Measurements from ENCODE around the gene ASB10.

The ASB10 gene

DNA sequence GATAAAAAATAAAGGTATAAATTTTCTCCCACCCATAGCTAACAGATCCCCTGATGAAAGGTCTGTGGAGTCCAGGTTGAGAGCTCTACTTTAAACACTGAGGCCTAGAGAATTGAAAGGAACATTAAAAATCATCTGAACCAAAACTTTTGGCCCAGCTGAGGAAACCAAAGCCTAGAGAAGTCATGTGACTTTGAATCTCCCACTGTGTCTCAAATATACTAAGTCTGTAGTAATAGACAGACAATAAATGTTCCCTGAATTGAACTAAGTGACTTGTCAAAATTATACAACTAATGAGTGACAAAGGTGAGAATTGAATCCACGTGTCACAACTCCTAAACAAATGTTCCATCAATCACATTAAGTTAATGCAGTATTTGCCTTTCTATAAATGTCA lies 25.3 kb downstream of the ASB10 start:
- H3K36me3 ChIP-seq (ENCODE audit: control insufficient read depth, low read length): no peaks in the 10 kb centered on the region
- no peak for TF ChIP-seq CTCF (IDR thresholded peaks at IDR 0.05; ENCODE audit: low read depth, low read length, poor library complexity, severe bottlenecking)
- TF ChIP-seq EZH2phosphoT487 (IDR thresholded peaks at IDR 0.05; ENCODE audit: borderline replicate concordance, low read length): no peak
- H3F3A ChIP-seq (ENCODE audit: control insufficient read depth, insufficient read depth): no peaks in the 10 kb centered on the region
- no peak overlapping the region for H3K4me2 ChIP-seq (ENCODE audit: low read length)
- no peaks in the 10 kb centered on the region for H3K4me1 ChIP-seq (ENCODE audit: control insufficient read depth, low read length)
- H3K27ac ChIP-seq (ENCODE audit: low read depth, low read length): no peak overlapping the region
- H4K20me1 ChIP-seq (ENCODE audit: control insufficient read depth, insufficient read depth, low read depth, low read length): no peaks in the 10 kb centered on the region
- H3K9me2 ChIP-seq (replicated peaks; ENCODE audit: control insufficient read depth, low read length): no peaks in the 10 kb centered on the region
- H3K4me3 ChIP-seq (ENCODE audit: low read length): no peak overlapping the region
- H3K9me3 ChIP-seq (ENCODE audit: control insufficient read depth, insufficient read depth, low read length): no peaks in the 10 kb centered on the region
- H3K79me2 ChIP-seq (ENCODE audit: control insufficient read depth, low read length): no peaks in the 10 kb centered on the region
- H3K27me3 ChIP-seq (ENCODE audit: control insufficient read depth, low read length): peaks cover 62% of the 10 kb centered on the region

GRCh38 chr7:151157645-151158329 lies 29.3 kb downstream of the ASB10 start:
- H3K27me3 ChIP-seq (ENCODE audit: control insufficient read depth, low read length): peaks cover 48% of the 10 kb centered on the region
- H3K9me2 ChIP-seq (replicated peaks; ENCODE audit: control insufficient read depth, low read length): no peaks in the 10 kb centered on the region
- no peaks in the 10 kb centered on the region for H3K79me2 ChIP-seq (ENCODE audit: control insufficient read depth, low read length)
- H3K9me3 ChIP-seq (ENCODE audit: control insufficient read depth, insufficient read depth, low read length): no peaks in the 10 kb centered on the region
- H3K4me1 ChIP-seq (ENCODE audit: control insufficient read depth, low read length): no peaks in the 10 kb centered on the region
- no peaks in the 10 kb centered on the region for H3K36me3 ChIP-seq (ENCODE audit: control insufficient read depth, low read length)
- H3K27ac ChIP-seq (ENCODE audit: low read depth, low read length): no peak overlapping the region
- no peak for TF ChIP-seq EZH2phosphoT487 (IDR thresholded peaks at IDR 0.05; ENCODE audit: borderline replicate concordance, low read length)
- no peak for TF ChIP-seq CTCF (IDR thresholded peaks at IDR 0.05; ENCODE audit: low read depth, low read length, poor library complexity, severe bottlenecking)
- no peak overlapping the region for H3K4me3 ChIP-seq (ENCODE audit: low read length)
- no peaks in the 10 kb centered on the region for H4K20me1 ChIP-seq (ENCODE audit: control insufficient read depth, insufficient read depth, low read depth, low read length)
- H3F3A ChIP-seq (ENCODE audit: control insufficient read depth, insufficient read depth): no peaks in the 10 kb centered on the region
- H3K4me2 ChIP-seq (ENCODE audit: low read length): no peak overlapping the region

GRCh38 chr7:151152643-151153513 lies 34.2 kb downstream of the ASB10 start:
- Histone ChIP-seq H3K27ac (ENCODE audit: low read depth, low read length) (no peak overlapping the region), H3K36me3 (ENCODE audit: control insufficient read depth, low read length) (no peaks in the 10 kb centered on the region), H4K20me1 (ENCODE audit: control insufficient read depth, insufficient read depth, low read depth, low read length) (no peaks in the 10 kb centered on the region), H3K4me1 (ENCODE audit: control insufficient read depth, low read length) (no peaks in the 10 kb centered on the region), H3K9me2 (replicated peaks; ENCODE audit: control insufficient read depth, low read length) (no peaks in the 10 kb centered on the region), H3F3A (ENCODE audit: control insufficient read depth, insufficient read depth) (no peaks in the 10 kb centered on the region), H3K9me3 (ENCODE audit: control insufficient read depth, insufficient read depth, low read length) (no peaks in the 10 kb centered on the region), H3K79me2 (ENCODE audit: control insufficient read depth, low read length) (no peaks in the 10 kb centered on the region), H3K4me2 (ENCODE audit: low read length) (no peak overlapping the region), H3K27me3 (ENCODE audit: control insufficient read depth, low read length) (peaks cover 57% of the 10 kb centered on the region), H3K4me3 (ENCODE audit: low read length) (no peak overlapping the region)
- TF ChIP-seq EZH2phosphoT487 (IDR thresholded peaks at IDR 0.05; ENCODE audit: borderline replicate concordance, low read length) (no peak), CTCF (IDR thresholded peaks at IDR 0.05; ENCODE audit: low read depth, low read length, poor library complexity, severe bottlenecking) (no peak)

All from DOHH2 (cell line).